HG02571 (cell line): ENCODE measurements around the gene SCFD2.

Experiments used
- ATAC-seq: cut with Tn5 transposase; IDR thresholded peaks from one replicate; pipeline ENCODE4 v1.9.1; 2021; ENCODE audit warnings: mild to moderate bottlenecking, moderate library complexity; ENCODE audit not compliant: unreplicated experiment

The SCFD2 gene

DNA sequence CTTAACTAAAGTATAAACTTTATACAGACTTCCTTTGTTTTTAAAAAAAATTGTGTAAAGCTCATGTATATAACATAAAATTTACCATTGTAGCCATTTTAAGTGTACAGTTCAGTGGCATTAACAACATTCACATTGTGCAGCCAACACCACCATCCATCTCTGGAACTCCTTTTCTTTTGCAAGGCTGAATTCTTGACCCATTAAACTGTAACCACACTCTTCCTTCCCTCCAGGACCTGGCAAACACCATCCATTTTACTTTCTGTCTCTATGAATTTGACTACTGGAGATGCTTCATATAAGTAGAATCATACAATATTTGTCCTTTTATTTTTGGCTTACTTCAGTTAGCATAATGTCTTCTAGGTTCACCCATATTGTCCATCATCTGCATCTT is 399.1 kb downstream of the SCFD2 start:
- no peak for ATAC-seq

DNA sequence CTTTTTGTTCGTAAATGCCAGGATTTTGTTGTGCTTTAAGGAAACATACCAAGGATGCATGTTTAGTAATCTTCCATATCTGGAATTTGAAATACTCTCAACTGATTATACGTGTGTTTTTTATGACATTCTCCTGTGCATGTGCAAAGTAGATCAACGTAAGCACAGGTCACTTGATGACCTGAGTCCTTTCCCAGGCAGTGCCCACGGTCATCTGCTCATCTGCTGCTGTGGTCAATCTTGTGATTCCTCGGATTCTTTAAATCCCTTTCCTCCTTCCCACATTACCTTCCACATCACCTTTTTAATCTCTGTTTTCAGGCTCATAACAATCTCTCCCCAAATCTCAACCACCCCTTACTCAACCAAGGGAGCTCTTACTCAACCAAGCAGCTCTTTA is 399.7 kb downstream of the SCFD2 start:
- no peak for ATAC-seq

DNA sequence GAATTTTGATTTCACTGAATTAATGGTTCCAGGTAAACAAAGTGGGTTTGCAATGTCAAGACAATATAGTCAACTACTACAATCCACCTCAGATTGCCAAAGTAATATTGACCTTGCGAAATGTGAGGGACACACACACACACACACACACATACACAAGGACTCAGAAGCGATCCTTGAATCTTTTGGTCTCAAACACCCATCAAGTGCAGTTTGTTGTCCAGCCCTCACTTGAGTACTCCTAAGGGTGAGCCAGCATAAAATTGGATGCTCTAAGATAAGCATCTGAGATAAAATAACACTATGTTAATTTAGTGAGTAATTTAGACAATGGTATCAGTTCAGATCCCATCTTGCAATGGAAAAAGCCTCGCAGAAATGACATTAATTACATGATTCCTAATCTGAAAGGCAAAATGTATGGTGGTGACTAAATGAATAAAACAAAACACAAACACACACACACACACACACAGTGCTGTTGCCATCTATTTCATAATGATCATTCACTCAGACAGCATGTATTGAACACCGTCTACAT is 401.2 kb downstream of the SCFD2 start:
- no peak for ATAC-seq

DNA sequence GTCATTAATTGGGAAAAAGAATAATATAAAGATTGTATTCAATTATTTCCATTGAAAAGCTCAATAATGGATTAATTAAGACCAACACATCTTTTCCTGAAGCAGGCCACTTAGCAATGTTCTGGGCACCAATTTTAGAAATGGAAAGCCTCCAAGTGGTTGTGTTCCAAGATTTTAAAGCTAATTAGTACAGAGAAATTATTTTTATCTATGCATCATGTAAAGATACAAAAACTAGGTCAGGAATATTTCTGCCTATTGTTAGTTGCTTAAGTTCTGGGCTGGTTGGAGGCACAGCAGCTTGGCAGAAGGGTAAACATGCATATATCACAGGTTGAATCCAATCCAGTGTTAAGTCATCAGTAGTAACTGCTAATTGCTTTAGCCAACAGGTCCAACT is 401.9 kb downstream of the SCFD2 start:
- no peak for ATAC-seq

DNA sequence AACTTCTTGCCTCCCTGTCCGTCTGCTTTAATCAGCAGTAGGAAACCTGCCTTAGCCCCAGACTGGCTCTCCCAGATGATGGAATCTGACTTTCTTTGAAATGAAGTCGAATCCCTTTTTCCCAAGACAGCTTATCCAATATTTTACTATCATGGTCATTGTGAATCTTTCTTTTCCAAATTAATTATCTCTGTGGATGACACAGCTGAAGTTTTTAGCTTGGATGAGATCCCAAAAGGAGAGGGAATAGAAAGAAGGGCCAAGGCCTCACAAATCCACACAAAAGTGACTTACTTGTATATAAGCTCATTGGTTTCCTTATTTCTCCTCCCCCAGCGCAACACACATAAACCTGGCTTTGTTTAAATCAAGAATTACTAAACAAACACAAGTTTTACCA is 403.1 kb downstream of the SCFD2 start:
- no peak for ATAC-seq

DNA sequence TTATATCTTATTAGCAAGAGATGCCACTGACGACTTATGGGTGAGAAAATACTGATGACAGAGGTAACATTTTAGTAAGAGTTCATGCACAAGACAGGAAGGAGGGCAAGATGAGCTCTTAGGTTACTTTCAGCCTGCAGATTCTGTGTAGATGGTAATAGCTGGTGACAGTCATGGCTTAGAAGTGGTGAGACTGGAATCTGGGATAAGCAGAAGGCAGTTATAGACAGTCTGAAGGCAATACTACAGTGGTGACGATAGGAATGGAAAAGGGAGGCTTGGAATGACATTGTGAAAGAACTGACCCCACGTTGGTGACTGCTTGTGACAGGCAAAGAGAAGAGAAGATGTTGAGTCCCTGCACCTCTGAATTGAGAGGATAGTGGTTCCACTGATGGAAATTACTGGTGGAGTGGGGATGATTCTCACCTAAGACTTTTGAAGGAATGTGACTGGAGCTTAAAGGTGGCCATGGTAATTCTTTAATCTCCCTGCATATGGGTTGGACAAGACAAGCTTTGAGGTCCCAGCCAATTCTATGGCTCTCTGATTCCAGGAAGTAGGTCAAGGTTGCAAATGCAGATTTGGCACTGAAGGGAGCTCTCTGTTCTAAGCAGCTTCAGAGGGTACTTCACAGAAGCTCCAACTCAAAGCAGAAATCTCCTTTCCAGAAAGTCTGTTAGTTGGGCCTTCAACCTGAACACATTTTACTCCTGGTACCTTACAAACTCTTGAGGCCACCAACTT is 404.0 kb downstream of the SCFD2 start:
- ATAC-seq, result no peak

DNA sequence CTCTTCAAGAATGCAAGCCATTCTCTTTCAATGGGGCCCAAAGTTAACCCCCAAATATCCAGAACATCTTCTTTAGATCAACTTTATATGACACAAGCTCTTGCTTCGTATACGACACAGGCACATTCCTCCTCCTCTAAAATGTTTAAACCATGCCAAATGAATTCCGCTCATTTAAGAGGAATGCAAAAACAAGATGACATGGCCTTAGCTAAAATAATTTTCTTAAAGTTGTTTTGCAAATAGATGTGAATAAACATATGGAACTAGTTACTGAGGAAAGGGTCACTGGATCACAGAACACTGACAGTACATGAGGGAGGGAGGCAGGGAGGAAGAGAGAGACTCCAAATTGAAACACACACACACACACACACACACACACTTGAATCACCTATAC is 406.3 kb downstream of the SCFD2 start:
- ATAC-seq, result no peak

DNA sequence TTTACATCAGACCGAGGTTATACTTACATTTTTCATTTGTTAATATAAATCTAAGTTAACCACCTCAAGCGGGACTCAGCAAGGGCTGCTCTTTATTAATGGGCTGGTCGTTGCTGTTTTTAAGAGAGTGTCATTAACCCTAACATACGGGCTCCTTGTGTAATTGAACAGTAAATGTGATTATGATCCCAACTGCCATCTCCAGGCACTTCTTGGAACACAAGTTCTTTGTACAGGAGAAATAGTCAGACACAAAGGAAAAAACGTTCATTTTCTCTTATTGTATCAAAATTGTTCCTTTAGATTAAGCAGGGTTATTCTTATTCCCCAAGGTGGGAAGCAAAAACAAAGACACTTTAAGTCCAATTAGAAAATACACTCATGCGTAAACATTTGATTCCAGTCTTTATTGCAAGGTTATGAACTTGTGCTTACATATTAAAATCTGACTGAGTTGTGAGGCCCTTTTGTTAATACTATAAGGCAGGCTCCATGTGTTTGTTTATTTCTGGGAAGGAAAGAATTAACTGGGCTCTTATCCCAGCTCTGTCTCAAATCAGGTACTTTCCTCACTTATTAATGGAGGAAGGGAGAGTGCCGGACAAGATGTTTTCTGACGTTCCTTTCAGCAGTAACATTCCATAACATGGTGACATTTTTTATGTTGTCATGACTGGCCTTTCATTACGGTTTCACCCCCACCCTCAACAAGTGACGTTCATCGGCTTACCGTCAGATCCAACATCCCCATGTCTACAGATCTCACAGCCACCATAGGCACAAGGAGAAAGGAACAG is 407.8 kb downstream of the SCFD2 start:
- ATAC-seq, result no peak

DNA sequence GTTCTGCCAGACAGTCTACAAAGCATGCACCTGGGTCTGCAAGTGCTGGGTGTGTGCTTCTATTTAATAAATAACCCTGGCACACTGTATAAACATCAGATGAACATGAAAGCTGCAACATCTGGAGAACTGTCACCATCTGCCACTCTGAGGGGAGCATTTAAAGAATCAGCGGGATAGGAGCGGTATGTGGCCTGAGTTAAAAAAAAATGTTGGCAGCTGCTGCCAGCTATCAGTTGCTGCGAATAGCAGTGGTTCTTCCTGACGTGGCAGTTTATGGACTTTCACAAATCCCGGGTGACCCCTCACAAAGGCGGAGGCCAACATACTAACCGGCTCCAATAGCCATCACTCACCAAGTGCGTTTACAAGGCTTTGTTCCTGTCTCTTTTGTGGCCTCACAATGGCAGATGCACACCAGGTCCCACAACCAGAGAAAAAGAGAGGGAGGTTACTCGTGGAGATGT is 408.6 kb downstream of the SCFD2 start:
- no peak for ATAC-seq

DNA sequence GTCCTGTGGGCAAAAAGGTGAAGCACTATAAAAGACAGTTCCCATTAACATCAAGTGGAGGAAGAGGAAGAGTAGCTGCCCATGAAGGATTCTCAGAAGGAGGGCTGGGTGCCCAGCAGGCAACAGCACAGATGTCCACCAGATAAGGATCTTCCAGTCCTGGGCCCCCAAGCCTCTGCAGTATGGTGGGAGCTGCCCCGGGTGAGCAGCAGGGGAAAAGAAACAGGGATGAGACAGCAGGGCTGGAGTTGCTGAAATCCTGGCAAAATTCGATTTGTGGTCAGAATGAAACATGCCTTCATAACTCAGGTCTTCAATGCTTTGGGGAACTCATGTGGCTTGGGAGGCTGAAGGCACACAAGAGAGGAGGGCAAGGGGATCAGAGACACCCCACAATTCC is 409.2 kb downstream of the SCFD2 start:
- no peak for ATAC-seq

DNA sequence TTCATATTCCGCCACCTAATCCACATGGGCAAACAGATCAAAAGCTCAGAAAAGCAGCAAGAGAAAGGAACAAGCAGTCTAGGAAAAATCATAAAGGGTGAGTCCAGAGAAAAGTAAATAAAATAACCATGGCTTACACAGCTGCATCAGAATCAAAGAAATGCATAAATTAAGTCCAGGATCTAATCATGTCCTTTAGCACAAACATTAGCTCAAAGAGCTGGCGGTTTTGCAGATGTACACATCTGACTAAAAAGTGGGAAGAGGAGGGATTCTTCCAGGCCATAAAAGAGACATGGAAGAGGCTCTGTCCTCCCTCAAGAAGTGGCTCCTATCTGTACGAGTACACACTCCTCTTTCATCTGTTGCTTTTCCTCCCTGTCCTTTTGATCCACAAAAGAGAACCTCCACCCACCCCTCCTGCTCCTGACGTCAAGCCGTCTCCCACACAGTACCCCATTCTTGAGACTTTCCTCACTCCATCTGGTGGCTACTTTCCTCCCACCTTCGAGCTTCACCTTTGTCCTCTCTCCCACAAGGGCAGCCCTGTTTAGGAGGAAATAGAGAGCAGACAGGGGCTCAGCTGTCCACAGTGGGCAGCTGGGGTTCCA is 411.2 kb downstream of the SCFD2 start:
- no peak for ATAC-seq

DNA sequence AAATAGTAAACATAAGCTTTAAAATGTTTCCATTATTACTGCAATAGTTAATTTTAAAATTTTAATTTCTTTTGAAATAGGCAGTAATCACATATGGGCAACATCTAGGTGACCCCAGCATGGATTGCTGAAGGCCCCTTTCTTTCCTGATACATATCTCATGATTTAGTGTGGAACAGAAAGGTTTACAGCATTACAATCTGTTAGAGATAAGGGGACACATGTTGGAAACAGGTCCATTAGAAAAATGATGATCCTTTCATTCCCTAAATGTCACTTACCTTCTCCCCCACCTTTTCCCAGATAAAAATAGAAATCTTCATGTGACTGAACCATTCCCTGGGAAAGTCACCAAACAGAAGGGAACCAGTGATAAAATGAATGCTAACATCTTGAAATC is 413.3 kb downstream of the SCFD2 start:
- ATAC-seq, result no peak

DNA sequence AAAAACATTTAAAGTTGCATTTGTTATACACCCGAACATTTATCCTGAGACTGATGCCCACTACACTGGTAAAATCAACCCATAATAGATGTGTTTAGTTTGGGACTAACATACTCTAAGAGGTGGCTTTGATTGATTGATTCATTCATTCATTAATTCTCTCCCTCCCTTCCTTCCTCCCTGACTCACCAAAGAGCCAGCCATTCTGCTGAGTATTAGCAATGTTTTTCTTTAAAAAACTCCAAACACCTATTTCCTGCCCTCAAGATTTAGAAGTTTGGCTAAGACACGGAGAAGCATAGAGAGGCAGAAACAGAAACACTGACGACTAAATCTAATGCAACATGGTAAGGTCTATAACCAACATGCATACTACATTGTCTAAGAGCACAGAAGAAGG is 414.8 kb downstream of the SCFD2 start:
- no peak for ATAC-seq

DNA sequence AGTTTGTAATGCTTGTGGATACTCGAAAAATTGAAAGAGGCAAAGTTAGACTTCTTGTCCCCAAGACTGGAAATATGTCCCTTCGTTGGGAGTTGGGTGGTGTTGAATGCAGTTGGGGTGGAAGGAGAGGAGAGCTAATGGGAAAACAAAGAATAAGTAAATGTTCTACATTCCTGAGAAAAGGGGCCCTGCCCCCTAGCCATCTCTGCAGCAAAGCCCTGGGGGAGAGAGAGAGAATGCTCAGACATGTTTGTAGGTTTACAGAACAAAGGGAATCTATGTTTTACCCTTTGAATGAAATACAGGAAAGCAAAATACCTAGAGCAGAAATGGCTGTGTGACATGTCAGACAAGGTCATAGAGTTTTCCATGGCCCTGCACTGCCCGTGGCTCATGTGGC is 415.6 kb downstream of the SCFD2 start:
- no peak for ATAC-seq

DNA sequence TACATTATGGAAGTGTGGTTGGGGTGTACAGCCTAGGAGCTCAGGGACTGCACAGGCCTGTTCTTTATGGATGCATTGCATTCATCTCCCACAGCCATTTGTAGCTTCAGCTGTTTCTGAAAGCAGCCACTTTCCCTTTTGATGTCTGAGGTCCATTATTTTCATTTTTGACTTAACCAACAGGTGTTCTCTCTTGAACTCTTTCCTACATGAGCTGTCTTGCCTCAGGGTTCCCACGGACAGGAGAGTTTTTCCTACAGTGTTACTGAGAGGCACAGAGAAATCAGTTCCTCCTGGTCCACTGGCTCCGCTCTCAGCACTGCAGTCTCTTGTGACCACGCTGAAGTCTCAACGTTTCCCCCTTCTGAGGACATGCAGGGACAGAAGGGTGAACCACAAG is 416.5 kb downstream of the SCFD2 start:
- ATAC-seq, result no peak

DNA sequence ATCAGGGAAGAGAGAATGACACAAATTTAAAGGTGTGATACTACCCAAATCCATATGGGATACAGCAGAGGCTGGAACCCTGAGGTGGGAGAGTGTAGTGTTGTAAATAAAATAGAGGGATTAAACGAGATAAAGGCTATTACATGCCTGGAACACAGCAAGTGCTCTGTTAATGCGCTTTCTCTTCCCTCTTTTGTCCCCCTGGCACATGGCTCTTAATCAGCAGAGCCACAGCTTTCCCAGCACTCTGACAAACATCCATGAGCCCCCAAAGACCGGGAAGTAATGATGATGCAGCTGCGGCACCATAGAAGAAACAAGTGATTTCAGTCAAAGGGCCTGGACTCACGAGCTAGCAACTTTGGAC is 417.8 kb downstream of the SCFD2 start:
- no peak for ATAC-seq

DNA sequence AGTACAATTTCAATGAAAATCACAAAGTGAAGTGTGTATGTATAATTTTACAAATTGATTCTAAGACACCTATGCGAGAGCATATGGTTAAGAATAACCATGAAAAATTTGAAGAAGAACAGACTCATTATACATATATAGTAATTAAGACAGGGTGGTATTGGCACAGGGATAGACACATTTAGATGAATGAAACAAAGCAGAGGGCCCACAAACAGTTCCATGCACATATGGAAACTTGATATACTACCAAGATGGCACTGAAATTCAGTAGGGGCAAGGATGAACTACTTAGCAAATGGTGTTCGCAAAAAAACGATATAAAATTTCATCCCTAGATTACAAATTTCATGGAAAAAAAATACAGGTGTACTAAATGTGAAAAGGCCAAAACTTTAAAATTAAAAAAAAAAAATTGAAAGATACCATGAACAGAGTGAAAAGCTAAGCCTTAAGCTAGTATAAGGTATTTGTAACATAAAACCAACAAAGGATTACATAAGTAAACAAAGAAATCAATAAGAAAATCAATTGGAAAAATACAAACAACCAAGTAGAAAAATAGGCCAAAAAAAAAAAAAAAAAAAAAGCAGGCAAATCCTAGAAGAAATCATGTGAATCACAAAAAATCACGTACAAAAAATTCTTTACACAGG is 418.3 kb downstream of the SCFD2 start:
- no peak for ATAC-seq

DNA sequence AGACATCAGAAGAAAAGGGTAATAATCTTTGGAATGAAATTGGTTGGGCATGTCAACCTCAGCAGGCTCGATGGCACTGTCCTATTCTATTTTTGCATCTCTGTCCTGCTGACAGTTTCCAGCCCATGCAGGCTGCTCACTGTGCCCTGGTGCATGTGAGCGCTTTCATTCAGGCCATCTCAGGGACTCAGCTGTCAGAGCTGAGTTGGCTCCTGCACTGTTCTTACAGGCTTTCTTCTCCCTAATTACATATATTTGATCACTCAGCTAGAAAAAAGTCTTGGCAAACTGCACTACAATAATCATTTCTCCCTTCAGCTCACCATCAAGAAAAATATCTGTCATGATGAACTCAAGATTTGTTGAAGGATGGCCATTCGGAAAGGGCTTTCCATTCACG is 419.0 kb downstream of the SCFD2 start:
- no peak for ATAC-seq

DNA sequence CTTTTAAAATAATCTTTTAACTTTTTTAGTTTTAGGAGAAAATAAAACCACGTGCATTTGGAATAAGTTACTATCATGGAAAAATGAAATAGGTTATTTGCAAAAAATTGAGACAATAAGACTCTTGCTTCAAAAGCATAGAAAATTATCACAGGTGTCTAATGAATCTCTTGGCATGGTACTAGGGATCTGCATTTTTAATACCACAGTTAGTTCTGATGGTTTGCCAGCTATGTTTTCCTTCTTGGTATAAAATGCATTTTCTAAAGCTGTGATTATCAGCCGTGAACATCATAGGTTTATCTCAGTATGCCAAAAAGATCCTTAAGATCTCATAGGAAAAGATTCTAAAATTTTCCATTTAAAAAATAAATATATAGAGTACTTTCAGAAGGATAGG is 419.9 kb downstream of the SCFD2 start:
- ATAC-seq, result no peak

DNA sequence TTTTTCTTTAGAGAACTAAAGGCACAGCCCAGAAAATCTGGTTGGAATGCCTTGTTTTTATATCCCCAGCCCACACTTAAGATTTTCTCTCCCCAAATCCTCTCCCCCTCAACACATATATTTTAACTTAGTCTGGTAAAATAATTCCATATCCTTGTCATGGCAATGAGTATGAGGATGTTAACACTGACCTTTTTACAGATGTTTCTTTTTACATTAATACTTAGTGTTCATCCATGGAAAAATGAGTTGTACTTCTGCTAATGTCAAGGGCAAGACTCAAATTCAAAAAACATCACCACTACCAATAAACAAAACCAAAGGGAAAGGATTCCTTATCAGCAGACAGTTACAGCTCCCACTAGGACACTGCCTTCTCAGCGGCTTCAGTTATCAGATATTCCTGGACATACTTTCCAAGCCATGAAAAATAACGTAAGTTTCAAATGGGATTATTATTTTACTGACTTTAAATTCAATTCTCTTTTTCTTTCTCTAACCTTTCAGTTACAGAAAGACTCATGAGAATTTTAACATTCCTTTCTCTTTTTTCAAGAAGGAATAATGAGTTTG is 420.4 kb downstream of the SCFD2 start:
- ATAC-seq, result no peak

DNA sequence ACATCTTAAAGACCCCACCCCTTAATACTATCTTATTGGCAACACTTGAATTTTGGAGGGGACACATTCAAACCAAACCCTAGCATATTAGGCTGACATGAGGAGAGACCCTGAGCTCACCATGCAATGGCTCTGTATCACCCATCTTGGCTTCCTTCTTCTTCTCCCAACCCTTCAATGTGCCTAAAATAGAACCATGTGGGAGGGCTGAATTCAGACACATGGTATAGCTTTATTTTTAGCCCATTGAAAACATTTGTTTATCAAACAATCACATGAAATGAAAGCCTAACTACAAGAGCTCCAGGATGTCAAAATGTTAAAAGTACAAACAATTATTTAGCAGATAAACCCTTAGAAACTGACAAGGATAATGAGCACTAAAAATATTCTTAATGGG is 422.2 kb downstream of the SCFD2 start:
- ATAC-seq, result no peak
